Inferior parietal cortex (tissue), 1 donor: ENCODE results near the gene NME4.

Source experiments
- DNase-seq: peaks from one replicate; pipeline ENCODE4 v3.0.0-alpha.2; 2016; ENCODE audit errors: extremely low spot score

Gene NME4

GRCh38 chr16:363110-363765, 33.8 kb upstream of the NME4 start:
- DNase-seq, result no peak

DNA sequence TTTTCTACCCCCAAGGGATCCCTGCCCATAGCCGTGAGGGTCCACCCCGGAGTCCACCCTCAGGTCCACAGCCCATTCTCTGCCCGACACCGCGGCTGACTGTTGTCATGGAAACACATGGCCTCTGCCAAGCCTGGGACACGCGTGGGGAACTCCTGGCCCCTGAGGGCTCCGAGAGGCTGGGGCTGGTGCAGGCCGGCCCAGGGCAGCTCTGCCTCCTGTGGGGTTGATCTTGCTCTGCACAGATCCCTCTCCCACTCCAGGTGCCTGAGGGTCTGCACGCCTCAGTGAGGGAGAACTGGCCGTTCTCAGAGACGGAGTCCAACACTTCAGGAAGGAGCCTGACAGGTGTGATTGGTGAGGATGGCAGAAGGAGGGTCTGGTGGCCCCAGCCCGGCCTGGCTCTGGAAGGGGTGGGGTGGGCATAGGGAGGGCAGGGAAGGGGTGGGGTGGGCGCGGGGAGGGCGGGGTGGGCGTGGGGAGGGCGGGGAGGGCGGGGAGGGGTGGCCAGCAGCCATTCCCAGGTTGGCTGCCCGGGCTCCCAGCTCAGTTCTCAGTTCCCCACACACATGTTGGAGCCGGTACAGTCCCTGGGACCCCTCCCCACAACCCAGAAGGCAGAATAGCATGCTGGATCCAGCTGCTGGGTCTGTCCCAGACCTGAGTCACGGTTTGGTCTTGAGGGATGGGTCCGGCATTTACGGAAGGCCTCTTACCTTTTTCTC, 33.1 kb upstream of the NME4 start:
- no peak for DNase-seq

GRCh38 chr16:364595-365491, 32.2 kb upstream of the NME4 start:
- DNase-seq, result no peak

DNA sequence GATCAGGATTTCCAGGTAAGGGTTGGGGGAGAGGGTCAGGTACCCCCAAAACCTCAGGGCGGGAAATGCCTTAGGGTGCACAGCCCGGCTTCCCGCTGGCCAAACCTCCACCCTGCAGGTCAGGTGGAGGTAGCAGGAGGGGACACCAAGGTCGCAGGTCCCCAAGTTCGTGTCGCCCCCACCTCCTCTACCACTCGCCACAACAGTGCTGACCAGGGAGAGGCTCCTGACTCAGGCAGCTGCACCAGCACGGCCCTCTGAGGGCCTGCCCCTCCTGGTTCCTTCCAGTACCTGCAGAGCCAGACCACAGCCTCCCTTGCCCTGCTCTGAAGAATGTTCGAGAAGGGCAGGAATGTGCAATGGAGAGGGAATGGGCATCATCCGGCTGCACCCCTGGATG, 30.5 kb upstream of the NME4 start:
- DNase-seq, result no peak

GRCh38 chr16:367333-367903, 29.6 kb upstream of the NME4 start:
- no peak for DNase-seq

GRCh38 chr16:368388-369158, 28.4 kb upstream of the NME4 start:
- no peak for DNase-seq

- DNase-seq, result no peak
These were observed 27.6 kb upstream of the NME4 start for GRCh38 chr16:369275-369865.

DNA sequence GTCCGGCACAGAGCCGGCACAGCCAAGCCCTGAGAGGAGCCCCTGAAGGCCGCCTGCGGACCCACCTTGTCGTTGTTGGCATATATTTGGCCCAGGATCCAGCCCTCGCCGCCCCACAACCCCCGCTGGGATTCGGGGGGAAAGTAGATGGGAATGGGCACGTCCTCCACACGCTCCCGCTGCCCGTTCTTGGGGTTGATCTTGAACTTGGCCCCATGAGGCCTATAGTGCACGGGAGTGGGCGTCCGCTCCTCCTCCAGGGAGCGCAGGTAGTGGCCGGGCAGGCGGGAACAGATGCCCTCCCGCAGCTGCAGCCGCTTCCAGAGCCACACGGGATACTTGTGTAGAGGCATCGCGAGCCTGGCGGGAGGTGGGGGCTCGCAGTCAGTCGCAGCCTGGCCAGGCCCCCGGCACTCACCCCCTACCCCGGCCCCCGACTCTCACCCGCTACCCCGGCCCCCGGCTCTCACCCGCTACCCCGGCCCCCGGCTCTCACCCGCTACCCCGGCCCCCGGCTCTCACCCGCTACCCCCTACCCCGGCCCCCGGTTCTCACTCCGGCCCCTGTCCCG, 27.0 kb upstream of the NME4 start:
- DNase-seq, result no peak

DNA sequence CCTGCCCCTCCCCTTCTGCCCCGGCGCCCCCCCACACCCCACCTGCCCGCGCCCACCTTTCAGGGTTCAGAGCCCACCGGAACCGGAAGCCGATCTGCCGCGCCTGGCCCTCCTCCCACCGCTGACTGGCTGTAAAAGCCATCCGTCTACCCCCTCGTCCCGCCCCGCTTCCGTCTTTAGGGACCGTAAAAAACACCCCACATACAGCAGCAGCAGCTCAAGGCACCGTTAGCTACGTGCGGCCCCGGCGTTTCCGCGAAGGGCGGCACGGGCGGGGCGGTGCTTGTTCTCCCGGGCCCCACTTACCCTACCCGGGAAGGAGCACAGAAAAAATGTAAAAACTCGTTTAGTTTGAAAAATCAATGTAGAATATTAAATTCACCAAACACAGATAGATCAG, 26.6 kb upstream of the NME4 start, which contains the start of gene MRPL28:
Gene MRPL28, minus strand, starts transcription at position 96 of the 400 bp plus-strand sequence. CDS start 320 bp downstream, outside the sequence.
- peak; percentile 90 for DNase-seq

DNA sequence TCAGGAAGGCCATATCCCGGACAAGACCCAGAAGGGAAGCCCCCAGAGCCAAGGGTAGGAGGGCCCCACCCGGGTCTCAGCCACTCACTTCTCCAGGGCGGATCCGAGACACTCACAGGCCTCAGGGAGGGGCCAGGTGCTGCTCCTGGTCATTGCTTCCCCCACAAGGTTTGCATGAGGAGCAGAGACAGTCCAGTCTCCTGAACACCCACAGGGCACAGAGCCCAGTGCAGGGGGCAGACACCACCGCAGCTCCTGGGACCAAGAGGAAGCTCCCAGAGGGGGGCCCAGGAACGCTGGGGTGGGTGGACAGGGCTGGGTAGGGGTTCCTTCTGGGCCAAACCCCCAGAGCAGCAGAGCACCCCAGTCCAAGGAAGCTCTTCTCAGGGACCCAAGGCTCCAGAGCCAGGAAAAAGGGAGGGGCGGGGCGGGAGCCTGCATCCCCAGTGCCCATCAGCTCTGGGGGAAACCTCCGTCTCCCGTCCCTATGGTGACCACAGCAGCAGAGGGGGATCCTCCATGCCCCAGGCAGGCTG, 26.0 kb upstream of the NME4 start:
- no peak for DNase-seq

- no peak for DNase-seq
These were observed 25.3 kb upstream of the NME4 start for GRCh38 chr16:371515-372301.

GRCh38 chr16:372302-372983, 24.6 kb upstream of the NME4 start:
- no peak for DNase-seq

DNA sequence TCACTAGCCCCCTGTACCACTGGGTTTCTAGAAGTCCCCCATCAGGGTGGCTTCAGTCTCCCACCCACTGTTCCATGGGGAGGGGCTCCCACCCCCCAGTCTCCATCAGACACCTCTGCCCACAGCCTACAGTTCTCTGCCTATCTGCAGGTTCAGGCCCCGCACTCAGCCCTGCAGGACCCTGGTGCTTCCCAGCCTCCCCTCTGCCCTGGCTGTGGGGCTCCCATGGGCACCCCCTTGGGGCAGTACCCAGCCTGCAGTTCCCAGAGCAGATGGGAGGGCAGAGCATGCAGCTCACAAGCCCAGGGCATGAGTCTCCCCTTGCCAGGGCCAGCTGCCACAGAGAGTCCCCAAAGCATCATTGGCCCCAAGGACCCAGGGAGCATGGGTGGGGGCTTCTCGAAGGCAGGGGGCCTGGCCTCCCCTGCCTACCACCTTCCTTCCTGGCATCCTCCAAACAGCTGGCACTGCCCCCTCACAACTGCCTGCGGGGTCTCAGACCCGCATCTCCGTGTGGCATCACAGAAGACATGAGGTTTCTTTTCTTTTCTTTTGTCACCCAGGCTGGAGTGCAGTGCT, 23.9 kb upstream of the NME4 start:
- no peak for DNase-seq

DNA sequence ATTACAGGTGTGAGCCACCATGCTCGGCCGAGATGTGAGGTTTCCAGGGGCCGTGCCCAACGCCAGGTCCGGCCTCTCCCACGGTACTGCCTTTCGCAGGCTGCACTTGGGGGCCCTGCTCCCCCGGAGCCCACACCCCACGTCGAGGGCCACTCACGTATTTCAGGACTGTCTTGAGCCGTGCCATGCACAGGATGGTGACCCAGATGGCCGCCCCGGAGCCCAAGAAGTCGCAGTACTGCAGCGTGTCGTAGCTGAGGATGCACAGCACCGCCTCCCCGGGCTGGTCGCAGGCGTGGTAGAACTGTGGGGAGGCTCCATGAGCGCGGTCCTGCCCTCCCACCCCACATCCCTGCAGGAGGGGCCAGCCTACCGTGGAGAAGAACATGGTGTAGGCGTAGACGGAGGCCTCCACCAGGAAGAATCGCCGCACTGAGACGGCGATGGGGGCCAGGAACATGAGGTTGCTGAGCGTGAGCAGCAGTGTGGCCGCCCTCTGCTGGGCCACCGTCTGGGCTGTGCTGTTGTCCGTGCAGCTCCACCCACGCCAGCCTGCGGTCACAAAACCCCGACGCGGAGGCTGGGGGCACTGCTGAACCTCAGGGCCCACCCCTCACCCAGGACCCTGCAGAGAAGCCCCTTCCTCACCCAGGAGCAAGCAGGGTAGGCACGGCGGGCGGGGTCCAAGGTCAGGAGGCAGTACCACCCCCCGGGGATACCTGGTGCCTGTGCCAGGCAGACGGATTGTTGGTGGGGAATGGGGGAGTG, 23.0 kb upstream of the NME4 start:
- no peak for DNase-seq

GRCh38 chr16:374616-374926, 22.4 kb upstream of the NME4 start:
- no peak for DNase-seq

GRCh38 chr16:375212-375611, 21.8 kb upstream of the NME4 start:
- no peak for DNase-seq

DNA sequence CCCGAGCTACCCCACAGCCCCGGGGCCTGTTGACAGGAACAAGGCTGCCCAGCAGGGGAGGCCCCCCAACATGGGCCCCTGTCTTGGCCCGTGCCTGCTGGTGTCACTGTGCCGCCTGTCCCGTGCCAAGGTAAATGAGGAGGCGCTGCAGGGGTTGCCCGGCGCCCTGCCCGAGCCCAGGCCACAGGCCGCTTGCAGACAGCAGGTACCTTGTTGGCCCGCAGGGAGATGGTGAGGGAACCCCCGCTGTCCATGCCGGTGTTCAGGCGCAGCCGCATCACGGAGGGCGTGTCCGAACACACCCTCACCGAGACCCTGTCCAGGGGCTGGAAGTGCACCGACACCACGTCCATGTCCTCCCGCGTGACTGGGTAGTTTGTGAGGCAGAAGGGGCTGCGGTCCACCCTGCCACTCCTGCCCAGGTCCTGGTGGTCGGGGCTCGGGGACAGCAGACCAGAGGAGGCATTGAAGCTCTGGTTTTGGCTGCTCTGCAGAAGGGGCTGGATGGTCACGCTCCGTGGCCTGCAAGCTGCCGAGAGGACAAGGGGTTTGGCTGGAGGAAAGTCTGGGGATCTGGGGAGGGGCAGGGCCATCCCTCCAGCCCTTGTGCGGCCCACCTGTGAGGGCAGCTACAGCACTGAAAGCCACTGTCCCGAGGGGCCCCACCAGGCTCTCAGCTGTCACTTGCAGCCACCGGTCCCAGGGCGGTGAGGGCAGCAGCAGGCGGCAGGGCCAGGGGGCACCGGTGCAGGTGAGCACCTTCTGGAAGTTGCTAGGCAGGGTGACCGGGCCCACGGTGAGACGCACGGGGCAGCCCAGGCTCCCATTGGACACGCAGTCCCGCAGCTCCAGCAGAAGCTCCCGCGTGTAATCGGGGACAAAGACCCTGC, 20.8 kb upstream of the NME4 start:
- DNase-seq, result no peak
